ENCODE measurements around the gene SGPP1. TPM values are rescaled to one million over a fixed set of nuclear protein-coding genes. Genes with fewer than 3 reads are reported as not detected.

The SGPP1 gene, protein sequence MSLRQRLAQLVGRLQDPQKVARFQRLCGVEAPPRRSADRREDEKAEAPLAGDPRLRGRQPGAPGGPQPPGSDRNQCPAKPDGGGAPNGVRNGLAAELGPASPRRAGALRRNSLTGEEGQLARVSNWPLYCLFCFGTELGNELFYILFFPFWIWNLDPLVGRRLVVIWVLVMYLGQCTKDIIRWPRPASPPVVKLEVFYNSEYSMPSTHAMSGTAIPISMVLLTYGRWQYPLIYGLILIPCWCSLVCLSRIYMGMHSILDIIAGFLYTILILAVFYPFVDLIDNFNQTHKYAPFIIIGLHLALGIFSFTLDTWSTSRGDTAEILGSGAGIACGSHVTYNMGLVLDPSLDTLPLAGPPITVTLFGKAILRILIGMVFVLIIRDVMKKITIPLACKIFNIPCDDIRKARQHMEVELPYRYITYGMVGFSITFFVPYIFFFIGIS
- 24.4 and 25.9 TPM in 2 replicates for total RNA-seq

DNA sequence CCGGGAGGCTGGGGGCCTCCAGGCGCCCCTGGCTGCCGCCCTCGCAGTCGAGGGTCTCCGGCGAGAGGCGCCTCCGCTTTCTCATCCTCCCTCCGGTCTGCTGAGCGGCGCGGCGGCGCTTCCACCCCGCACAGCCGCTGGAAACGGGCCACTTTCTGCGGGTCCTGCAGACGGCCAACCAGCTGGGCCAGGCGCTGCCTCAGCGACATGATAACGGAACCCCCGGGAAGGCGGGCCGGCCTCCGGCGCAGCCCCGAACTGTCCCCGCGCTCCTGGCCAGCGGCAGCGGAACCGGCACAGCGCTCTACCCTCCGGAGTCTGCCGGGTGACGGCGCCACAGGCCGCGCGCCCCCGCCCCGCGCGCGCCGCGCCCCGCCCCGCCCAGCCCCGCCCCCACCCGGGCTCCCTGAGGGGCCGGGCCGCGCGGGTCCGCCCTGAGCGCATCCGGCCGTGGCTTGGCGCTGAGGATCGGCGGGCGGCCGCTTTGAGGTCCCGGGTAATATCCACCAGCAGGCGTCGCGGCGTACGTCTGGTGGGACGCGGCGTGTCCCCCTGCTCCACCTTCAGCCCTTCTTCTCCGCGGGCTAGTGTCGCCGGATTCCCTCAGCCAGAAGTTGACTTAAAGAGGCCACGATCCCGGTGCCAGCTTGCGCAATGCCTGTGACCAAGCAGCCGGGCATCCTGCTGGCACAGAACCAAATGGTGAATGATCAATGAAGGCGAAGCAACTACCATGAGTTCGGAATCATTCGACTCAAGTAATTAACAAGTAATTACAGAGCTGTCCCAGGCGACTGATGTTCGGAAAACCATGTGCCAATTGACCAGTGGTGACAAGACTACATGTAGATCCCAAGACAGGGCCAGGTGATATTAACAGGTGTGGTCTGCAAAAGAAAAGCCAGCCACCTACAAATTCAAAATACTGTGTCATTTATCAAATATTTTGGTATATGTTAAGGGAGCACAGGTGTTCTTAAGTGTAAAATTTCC lies at the start of gene SGPP1:
Gene SGPP1, minus strand, starts transcription at position 330 of the 993 bp plus-strand sequence. Its CDS starts 121 bp downstream, at position 209.

DNA sequence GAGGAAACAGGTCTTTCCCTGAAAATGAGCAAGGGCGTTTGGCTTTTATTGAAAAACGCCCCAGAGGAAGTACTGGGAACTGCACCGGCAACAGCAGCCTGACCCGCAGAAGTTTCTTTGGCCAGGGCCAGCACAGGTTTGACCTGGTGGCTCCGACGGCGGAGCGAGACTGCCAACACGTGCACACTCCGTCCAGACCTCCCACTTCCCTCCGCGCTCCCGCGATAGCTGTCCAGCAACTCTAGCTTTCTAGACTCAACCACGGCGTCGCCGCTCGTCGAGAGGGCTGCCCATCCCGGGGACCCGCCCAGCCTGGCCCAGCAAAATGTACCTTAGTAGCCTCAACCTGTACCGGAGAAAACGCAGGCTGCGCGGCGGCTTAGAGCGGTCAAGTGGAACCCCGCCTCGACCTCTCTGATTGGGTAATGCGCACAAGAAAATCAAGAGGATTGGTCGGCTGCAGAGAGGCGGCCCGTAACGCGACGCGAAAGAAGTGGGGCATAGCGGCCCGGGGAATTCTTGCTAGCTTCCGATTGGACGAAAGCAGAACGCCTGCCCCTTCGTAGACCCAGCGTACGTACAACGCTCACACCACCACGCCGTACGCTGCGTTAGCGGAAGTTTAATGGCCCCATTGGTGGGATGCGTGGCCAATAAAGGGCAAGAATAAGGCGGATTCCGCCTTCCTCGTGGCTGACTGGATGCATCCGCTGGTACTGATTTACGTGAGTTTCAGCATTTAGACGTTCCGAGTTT lies 86.2 kb downstream of the SGPP1 start, which contains the start of gene WDR89:
Gene WDR89, minus strand, starts transcription at position 399 of the 756 bp plus-strand sequence. CDS start 41,929 bp downstream, outside the sequence.

Other genes starting within 250 kb of the SGPP1 start
- gene PPP2R5E, start 184.7 kb downstream of the SGPP1 start, total RNA-seq = 18.2 and 21.4 TPM in 2 replicates
- gene WDR89, start 86.2 kb downstream of the SGPP1 start, total RNA-seq = 6.3 and 13.7 TPM in 2 replicates
- gene SYNE2, start 124.9 kb upstream of the SGPP1 start, total RNA-seq = 19.1 and 24.0 TPM in 2 replicates